OCI-LY3 (cell line): ENCODE measurements around the gene SPINT2.

ENCODE experiments used
- CTCF ChIP-seq: fragments of 200-600, 300-600 bp; sonication (generic); IDR thresholded peaks from 2 replicates; pipeline ENCODE4 v1.5.1; 2014; ENCODE audit warnings: antibody characterized with exemption, low read length, low read depth
- EZH2phosphoT487 ChIP-seq: fragments of 200-600 bp; shearing (Covaris generic); IDR thresholded peaks from 2 replicates; pipeline ENCODE4 v1.6.1; 2018; ENCODE audit warnings: antibody characterized with exemption, mixed run types, low read depth

DNA sequence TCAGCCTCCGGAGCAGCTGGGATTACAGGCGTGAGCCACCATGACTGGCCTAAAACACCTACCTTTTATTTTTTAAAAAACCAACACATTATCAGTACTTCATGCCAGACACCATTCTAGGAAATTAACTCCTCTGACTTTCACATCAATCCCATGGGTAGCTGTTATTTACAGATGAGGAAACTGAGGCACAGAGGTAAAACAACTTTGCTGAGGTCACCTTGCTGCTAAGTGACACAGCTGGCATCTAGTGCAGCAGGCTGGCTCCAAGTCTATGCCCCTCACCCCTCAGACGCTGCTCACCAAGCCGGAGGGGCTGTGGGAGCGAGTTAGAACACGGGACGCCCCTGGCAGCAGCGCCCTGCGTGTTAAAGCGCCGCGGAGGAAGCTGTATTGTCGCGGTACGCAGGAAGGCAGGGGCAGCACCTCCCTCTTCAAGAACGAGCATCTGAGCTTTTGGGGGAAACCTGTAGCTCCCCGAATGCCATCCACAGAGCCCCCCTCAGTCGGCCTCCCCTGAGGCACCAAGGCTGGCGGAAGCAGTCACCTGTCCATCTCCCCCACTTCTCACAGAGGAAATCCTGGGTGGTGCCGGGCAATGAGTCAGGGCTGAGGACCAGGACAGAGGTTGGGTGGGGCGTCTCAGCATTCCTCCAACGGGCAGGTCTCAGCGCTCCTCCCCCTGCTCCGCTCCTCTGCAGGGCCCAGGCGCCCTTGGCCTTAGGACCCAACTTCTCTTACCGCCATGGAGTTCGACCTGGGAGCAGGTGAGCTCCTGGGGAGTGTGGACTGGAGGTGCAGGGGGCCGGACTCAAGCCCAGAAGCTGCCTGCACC is 39.4 kb downstream of the SPINT2 start, which contains the start of gene C19orf33:
- no peak for TF ChIP-seq CTCF
- no peak for TF ChIP-seq EZH2phosphoT487
